Right forelimb (tissue), 1 donor: ENCODE measurements around the gene GABRG3.
"Not testable (repeated sequence)": the region's sequence is repeated elsewhere in the genome, so short reads cannot be mapped to it uniquely, and the experiment has no call there.

Source experiments
- DNase-seq: peaks from one replicate; pipeline ENCODE4 v3.0.0-alpha.2; 2018

The GABRG3 gene

DNA sequence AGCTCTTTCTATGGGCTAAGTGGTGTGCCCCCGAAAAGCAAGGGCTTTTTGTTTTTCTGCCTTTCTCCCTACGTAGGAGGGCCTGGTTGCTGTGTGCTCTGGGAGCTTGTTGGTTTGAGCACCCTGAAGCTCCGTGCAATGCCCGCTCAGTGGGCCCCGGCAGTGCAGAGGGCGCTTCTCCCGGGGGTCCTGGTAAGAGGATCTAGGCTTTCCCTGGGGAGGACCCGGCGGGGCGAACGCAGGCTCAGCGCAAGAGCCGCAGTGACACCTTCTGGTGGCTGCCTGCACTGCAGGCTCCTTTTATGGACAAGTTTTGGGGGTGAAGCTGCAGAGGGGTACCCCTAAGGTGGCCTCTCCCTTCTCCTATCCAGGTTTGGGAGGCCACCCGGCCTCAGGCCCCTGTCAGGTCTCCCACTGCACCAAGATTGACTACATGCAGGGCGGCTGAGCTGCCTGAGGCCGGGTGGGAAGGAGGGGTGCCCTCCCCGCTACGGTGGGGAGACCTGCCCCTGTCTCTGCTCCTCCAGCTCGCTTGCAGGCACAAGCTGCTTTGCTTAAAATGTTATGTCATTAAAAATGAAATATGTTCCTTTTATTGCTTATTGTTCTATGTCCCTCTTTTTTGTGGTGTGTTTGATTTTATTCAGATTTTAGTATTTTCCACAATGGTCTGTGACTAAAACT, 387.9 kb downstream of the GABRG3 start:
- no peak for DNase-seq

DNA sequence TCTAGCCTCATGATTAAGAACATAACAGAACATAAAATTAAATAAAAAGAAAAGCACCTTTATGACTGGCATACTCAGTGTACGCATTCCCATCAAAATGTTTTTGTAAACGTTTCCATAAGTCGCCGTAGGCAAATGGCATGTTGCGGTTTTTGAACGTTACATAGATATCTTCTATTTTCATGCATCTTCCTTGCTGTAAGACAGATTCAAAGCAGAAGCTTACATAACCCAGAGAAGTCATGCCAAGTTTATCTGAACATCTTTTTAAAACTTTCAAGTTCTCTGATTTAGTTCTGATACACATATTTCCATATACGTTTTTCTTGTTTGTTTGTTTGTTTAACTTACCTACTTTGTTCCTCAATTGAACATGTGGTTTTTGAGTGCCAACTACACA, 388.6 kb downstream of the GABRG3 start:
- no peak for DNase-seq

DNA sequence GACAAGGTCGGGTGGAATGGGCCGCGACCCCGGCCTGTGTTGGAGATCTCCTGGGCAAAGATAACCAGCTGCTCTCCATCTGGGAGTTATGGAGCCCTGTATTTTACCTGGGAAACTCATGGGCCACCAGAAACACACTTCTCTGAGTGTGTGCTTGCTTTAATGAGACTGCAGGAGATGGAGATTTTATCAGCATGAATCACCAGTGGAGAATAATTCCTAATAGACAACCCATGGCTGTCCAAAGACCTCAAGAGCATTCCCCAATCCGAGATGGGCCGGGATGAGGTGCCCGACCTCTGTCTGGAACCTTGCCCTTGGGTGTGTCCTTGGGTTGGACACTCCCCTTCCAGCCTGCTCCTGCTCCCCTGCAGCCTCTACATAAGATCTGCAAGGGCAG, 389.3 kb downstream of the GABRG3 start:
- DNase-seq, result no peak

GRCh38 chr15:27361438-27361837, 390.5 kb downstream of the GABRG3 start:
- no peak for DNase-seq

- DNase-seq, result no peak
These were observed 394.5 kb downstream of the GABRG3 start for GRCh38 chr15:27365456-27365855.

DNA sequence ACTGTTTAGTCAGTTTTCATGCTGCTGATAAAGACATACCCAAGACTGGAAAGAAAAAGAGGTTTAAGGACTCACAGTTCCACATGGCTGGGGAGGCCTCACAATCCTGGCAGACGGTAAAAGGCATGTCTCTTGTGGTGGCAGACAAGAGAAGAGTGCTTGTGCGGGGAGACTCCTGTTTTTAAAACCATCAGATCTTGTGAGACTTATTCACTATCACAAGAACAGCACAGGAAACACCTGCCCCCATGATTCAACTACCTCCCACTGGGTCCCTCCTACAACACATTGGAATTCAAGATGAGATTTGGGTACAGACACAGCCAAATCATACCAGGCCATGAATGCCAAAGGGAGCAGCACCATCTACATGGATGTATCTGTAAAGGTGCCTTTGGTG, 406.4 kb downstream of the GABRG3 start:
- DNase-seq, result not testable (repeated sequence)

DNA sequence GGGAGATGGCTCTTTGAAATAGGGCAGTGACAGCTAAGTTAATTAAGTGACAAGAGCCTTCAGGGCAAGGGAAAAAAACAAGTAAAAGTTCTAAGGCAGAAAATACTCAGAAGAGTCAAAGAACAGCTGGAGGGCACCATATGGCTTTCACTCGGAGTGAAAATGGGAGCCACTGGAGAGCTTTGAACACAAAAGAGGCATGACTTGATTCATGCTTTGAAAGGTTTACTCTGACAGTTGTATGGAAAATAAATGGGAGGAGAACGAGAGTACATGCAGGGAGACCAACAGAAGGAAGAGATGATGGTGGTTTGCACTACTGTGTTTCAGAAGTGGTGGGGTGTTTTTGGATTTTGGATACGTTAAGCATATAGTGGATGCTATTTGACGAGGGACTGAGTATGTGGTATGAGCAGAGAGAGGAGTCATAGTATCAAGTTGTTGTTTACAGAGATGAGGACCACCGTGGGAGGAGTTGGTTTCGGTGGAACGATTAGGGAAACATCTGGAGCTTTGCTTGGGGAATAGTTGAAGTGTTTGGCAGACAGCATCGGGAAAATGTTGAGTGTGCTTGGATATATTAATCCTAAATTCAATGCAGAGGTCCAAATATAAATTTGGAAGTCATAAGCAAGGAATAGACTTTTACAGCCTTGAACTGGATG, 411.5 kb downstream of the GABRG3 start:
- no peak for DNase-seq

DNA sequence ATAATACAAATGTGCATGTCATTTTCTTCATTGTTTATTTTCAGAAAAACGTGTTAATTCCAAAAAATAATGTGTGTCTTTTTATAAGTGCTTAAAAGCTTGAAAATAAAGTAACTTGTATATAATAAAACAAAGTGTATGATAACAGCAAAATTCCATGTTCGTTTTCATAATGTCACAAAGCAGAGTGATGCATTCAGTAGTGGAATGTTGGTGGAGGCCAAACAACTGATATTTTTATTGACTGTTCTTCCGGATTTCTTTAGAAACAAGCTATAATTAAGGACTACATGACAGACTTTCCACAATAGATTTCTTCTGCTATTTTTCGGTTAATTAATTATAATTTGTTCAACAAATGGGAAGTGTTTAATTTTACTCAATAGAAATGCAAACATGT, 412.7 kb downstream of the GABRG3 start:
- DNase-seq, result no peak

- DNase-seq, result no peak
These were observed 421.2 kb downstream of the GABRG3 start for GRCh38 chr15:27392163-27392562.

- DNase-seq, result no peak
These were observed 425.5 kb downstream of the GABRG3 start for GRCh38 chr15:27396521-27396920.

- no peak for DNase-seq
These were observed 426.0 kb downstream of the GABRG3 start for GRCh38 chr15:27396996-27397395.

GRCh38 chr15:27398631-27399161, 427.7 kb downstream of the GABRG3 start:
- no peak for DNase-seq

- no peak for DNase-seq
These were observed 428.3 kb downstream of the GABRG3 start for GRCh38 chr15:27399241-27399640.

GRCh38 chr15:27401471-27401870, 430.5 kb downstream of the GABRG3 start:
- no peak for DNase-seq

DNA sequence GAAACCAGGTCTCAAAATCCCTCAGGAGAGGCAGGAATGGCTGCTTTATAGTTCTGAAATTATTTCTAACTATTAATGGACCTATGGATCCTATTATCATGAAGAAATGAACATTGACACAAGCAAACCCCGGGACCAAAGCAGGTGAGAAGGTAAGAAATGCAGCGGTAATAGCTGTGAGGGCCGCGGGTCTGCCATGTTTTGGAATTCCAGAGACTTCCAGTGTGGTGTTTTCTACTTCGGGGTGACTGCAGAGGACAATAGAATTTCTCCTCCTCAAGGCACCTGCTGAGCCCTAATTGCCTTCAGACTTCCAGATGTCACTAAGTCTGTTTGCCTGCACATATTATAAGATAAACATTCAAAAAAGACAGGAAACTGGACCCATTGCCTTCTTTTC, 437.4 kb downstream of the GABRG3 start:
- DNase-seq, result no peak

DNA sequence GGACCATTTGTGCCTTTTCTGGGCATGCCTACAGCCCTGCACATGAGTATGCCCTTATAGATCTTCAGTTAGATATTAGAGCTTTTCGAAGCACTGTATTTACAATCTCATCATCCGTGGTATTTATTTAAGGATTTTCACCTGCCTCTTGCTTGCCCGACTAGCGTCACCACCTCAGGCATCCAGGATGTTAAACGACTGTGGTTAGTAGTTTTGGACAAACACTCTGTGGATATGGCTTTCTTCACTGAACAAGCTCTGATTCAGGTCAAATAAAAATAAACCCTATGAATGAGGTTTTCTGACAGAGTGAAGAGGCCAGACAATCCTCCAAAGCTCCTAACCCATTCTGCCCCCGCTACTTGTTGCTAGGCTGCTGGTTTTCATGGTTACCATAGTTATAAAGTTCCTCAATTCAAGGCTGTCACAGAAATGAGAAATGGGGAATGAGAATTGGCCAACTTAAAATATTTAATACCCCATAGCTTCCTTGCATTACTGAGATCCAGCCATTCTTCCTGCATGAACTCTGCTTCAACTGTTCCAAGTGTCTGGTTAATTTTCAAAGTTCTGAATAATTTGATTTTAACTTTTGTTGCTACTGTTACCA, 440.1 kb downstream of the GABRG3 start:
- no peak for DNase-seq

DNA sequence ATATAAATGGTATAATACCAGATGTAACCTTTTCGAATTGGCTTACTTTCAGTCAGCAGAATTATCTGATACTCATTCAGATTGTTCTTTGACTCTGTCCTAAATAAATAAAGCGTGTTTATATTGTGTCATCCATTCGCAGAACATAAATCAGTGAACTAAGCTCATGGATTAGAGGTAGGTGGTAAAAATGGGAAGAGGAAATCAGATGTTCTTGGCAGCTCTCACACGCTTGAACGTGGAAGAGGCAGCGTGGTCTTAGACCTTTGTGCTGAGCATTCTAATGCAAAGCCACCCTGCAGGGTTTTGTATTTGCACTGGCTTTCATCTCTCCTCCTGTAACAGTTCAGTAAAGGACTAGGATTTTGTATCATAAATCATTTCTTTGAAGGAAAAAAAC, 441.4 kb downstream of the GABRG3 start:
- no peak for DNase-seq

- DNase-seq, result no peak
These were observed 443.3 kb downstream of the GABRG3 start for GRCh38 chr15:27414168-27414870.

DNA sequence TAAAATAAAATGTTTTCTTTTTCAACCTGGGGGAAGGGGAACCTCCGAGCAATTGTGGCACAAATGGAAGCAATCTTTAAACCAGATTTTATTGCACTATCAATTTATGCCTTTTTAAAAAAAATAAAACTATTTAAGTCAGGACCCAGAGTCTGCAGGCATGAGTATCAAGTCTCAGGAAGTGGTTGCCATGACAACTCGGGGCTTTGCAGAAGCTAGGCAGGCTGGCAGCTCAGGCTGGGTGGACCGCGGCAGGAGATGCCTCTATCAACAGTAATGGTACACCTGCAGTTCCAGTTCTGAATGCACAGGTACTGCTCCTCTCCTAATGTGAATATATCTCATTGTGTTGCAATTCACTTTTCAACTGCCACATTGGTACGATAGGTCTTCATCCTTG, 447.7 kb downstream of the GABRG3 start:
- no peak for DNase-seq

DNA sequence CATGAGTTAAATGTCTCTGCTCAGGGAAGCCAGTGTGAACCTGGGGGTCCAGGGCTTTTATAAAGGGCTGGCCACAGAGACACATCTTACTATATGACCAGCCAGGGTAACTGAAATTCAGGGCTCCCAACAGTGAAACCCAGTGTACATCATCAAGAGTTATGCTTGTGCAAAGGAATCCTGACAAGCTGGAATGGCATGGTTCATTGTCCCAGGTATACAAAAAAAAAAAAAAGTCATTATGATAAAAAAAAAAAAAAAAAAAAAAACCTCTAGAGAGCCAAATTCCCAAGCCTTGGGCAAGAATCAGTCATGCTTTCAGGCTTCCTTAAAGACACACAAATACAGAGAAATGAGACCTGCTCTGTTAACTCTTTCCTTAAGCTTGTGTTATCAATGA, 452.0 kb downstream of the GABRG3 start:
- no peak for DNase-seq

DNA sequence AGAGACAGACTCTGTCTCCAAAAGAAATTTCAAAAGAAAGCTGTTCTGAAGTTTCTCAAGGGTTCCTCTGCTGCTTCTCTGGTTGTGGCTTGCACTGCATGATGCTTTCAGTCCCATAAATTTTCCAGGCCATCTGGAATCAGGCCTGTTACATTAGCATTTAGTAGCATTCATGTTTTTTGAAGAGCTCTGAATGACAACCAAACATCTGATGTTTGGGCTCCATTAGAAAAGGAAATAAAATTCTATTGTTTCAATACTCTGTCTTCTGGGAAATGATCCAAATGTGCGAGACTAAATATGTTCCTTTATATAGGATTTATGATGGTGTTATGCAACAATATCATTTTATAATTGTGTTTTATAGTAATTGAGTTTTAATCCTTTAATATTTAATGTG, 455.8 kb downstream of the GABRG3 start:
- no peak for DNase-seq

DNA sequence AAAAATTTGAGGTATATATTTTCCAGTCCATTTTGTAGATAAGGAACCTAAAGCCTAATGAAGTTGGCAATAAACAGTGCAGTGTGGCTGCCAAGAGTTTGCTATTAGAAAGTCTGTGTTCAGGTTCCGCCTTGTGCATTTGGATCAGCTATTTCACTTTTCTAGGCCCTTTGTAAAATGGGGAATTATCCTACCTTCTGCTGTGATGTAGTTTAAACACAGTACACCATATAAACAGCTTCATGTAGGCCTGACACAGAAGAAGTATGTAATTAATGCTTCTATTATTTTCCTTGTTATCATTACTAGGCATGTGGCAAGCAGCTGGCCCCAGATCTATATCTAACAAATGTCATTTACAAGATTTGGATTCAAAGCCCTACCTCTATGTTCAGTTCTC, 456.3 kb downstream of the GABRG3 start:
- DNase-seq, result no peak

- DNase-seq, result no peak
These were observed 457.2 kb downstream of the GABRG3 start for GRCh38 chr15:27428151-27428550.

DNA sequence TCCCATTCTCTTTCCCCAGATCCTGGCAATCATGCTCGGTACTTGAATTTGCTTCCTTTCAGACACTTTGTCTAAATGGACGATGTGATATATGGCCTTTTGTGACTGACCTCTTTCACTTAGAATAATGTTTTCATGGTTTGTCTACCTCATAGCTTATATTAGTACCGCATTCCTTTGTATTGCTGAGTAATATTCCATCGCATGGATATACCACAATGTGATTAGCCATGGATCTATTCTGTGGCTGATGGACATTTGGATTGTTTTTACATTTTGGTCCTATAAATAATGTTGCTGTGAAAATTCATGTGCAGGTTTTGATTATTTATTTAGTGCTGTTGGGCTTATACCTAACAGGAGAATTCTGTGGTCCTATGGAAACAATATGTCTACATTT, 458.6 kb downstream of the GABRG3 start:
- no peak for DNase-seq
